IMR-90 (cell line): ENCODE data around the gene FAM76B.
A peak's percentile ranks its signal among the peaks of the same experiment; 100 is the strongest.

Experiments
- FOS ChIP-seq: fragments of 150-350 bp; IDR thresholded peaks from 2 replicates; pipeline ENCODE4 v1.6.1; 2016; ENCODE audit warnings: low read depth, low read length
- MAFK ChIP-seq: IDR thresholded peaks from 2 replicates; pipeline ENCODE4 v1.6.1; 2012; ENCODE audit warnings: low read depth, low read length, improper control_type of control experiment
- POLR2A ChIP-seq: IDR thresholded peaks from 2 replicates; pipeline ENCODE4 v1.6.1; 2012; ENCODE audit warnings: mild to moderate bottlenecking, low read depth, low read length
- SMC3 ChIP-seq: fragments of 150-350 bp; IDR thresholded peaks from 2 replicates; pipeline ENCODE4 v1.6.1; 2016; ENCODE audit warnings: low read depth, mild to moderate bottlenecking, antibody characterized with exemption, low read length, moderate library complexity
- TF ChIP-seq, protein P1 (sequence below): conservative IDR thresholded peaks from 2 replicates; pipeline ENCODE4 v1.5.1; 2012; ENCODE audit warnings: mild to moderate bottlenecking, low read depth, low read length, improper control_type of control experiment

DNA sequence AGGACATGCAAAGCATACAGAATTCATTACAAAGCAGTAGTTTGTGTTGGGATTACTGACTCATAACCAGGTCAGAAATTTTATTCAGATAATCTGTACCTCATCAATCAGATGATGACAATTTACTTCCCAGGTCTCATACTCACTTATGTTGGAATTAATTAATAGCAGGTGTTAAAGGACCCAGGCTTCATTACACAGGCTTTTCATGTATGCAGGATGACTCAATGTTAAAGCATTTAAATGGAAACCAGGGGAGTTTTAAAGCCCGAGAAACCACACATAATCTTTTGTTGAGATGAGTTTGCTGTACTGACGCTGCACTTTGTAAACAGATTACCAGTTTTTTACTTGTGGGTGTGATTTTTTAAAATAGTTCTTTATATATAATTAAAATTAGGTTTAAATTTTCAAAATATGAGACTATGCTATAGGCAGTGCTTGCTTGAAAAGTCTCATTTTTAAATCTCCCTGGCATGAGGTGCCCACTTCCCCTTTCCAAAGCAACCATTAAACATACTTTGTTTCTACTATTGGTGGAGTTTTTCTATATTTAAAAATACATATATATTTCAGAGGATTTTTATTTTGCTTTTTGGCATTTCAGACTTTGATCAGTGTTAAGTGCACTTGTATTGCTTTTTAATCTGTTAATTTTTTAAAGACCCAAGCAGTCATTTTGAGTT lies 41.8 kb upstream of the FAM76B start:
- TF ChIP-seq, protein P1, sequence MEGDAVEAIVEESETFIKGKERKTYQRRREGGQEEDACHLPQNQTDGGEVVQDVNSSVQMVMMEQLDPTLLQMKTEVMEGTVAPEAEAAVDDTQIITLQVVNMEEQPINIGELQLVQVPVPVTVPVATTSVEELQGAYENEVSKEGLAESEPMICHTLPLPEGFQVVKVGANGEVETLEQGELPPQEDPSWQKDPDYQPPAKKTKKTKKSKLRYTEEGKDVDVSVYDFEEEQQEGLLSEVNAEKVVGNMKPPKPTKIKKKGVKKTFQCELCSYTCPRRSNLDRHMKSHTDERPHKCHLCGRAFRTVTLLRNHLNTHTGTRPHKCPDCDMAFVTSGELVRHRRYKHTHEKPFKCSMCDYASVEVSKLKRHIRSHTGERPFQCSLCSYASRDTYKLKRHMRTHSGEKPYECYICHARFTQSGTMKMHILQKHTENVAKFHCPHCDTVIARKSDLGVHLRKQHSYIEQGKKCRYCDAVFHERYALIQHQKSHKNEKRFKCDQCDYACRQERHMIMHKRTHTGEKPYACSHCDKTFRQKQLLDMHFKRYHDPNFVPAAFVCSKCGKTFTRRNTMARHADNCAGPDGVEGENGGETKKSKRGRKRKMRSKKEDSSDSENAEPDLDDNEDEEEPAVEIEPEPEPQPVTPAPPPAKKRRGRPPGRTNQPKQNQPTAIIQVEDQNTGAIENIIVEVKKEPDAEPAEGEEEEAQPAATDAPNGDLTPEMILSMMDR: no peak
- TF ChIP-seq MAFK (peak; percentile 53; the same call in 1 of the 2 replicates), FOS (peak; percentile 85), SMC3 (no peak), POLR2A (no peak)
